Measurements from ENCODE around the gene LAG3.

DNA sequence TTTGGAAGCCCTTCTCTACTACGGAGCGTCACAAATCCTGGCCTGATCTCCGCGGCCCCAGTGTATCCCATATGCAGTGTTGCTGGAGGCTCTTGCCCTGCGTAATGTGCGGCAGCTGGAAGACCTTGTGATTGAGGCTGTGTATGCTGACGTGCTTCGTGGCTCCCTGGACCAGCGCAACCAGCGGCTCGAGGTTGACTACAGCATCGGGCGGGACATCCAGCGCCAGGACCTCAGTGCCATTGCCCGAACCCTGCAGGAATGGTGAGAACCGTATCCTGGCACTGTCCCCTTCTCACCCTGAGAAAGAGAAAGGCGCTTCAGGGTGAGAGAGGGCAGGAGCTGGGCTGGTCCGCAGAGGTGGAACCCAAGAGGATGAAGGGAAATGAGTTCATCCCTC is 43.1 kb upstream of the LAG3 start:
- TF ChIP-seq ESRRA (IDR thresholded peaks at IDR 0.05; ENCODE audit: borderline replicate concordance, low read length) (no peak), TFCP2L1 (CRISPR knock-in tag; IDR thresholded peaks at IDR 0.05) (no peak), EP300 (IDR thresholded peaks at IDR 0.05) (no peak), POLR2A (IDR thresholded peaks at IDR 0.05; ENCODE audit: low read length) (no peak), CEBPB (IDR thresholded peaks at IDR 0.05) (no peak), HDAC2 (IDR thresholded peaks at IDR 0.05) (no peak), BHLHE40 (IDR thresholded peaks at IDR 0.05; ENCODE audit: low read depth, low read length) (no peak), CHD4 (IDR thresholded peaks at IDR 0.05; ENCODE audit: borderline replicate concordance) (no peak), MYC (IDR thresholded peaks at IDR 0.05; ENCODE audit: borderline replicate concordance, low read length) (no peak)
- TF ChIP-seq, protein P1, sequence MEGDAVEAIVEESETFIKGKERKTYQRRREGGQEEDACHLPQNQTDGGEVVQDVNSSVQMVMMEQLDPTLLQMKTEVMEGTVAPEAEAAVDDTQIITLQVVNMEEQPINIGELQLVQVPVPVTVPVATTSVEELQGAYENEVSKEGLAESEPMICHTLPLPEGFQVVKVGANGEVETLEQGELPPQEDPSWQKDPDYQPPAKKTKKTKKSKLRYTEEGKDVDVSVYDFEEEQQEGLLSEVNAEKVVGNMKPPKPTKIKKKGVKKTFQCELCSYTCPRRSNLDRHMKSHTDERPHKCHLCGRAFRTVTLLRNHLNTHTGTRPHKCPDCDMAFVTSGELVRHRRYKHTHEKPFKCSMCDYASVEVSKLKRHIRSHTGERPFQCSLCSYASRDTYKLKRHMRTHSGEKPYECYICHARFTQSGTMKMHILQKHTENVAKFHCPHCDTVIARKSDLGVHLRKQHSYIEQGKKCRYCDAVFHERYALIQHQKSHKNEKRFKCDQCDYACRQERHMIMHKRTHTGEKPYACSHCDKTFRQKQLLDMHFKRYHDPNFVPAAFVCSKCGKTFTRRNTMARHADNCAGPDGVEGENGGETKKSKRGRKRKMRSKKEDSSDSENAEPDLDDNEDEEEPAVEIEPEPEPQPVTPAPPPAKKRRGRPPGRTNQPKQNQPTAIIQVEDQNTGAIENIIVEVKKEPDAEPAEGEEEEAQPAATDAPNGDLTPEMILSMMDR (IDR thresholded peaks at IDR 0.05): no peak
- TF ChIP-seq, protein P2, sequence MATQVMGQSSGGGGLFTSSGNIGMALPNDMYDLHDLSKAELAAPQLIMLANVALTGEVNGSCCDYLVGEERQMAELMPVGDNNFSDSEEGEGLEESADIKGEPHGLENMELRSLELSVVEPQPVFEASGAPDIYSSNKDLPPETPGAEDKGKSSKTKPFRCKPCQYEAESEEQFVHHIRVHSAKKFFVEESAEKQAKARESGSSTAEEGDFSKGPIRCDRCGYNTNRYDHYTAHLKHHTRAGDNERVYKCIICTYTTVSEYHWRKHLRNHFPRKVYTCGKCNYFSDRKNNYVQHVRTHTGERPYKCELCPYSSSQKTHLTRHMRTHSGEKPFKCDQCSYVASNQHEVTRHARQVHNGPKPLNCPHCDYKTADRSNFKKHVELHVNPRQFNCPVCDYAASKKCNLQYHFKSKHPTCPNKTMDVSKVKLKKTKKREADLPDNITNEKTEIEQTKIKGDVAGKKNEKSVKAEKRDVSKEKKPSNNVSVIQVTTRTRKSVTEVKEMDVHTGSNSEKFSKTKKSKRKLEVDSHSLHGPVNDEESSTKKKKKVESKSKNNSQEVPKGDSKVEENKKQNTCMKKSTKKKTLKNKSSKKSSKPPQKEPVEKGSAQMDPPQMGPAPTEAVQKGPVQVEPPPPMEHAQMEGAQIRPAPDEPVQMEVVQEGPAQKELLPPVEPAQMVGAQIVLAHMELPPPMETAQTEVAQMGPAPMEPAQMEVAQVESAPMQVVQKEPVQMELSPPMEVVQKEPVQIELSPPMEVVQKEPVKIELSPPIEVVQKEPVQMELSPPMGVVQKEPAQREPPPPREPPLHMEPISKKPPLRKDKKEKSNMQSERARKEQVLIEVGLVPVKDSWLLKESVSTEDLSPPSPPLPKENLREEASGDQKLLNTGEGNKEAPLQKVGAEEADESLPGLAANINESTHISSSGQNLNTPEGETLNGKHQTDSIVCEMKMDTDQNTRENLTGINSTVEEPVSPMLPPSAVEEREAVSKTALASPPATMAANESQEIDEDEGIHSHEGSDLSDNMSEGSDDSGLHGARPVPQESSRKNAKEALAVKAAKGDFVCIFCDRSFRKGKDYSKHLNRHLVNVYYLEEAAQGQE (IDR thresholded peaks at IDR 0.05): no peak
